Stimulated activated CD8-positive, alpha-beta memory T cell treated with anti-CD3 and anti-CD28 coated beads, Interleukin-12 subunit alpha, Interleukin-12 subunit beta, amount 100 ng/mL, for 24 hours (primary cell): Measurements from ENCODE around the gene ALG8.
"Not testable (repeated sequence)": the region's sequence is repeated elsewhere in the genome, so short reads cannot be mapped to it uniquely, and the experiment has no call there.

Experiments used
- DNase-seq: peaks from one replicate; pipeline ENCODE4 v3.0.0-alpha.2; 2020; ENCODE audit errors: extremely low read depth

ALG8 gene

DNA sequence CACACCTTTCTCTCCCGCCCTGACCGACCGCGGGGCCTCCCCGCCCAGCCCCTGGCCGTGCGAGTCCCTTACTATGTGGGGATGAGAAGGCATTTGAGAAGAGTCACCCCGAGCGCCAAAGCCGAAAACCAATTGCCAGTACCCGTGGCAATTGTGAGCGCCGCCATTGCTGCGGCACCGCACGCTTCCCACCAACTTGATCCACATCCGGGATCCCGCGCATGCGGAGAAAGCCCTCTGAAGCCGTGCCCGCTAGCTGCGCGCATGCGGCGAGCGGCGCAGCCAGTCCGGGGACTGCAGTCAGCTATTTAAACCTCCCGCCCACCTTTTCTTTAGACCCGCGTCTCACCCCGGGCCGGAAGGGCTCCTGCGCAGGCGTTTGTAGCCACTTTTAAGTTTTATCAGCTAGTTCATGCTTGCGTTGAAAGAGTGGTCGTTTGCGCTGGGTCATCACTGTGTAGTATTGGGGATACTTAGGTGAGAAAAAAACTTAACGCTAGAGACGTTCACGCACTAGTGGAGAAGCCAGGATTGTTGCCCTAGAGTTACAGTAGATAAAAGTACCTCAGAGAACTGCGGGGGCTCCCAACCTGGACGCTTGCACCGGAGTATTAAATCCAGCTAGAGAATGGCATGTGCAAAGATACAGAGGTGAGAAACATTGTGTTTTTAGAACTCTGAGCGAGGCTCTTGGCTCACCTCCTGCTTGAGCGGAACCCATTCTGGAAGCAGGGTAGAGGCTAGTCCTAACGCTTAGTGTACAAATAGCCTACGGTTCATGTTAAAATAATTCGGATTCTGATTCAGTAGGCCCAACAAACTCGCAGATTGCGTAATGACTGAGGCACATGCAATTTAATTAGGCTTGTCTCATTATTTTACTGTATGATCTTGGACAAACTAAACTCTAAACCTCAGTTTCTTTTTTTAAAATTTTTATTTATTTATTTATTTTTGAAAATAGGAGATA lies at the start of gene ALG8:
Gene ALG8, minus strand, starts transcription at position 205 of the 970 bp plus-strand sequence. Its CDS starts 38 bp downstream, at position 167.
- DNase-seq: peak; percentile 95

DNA sequence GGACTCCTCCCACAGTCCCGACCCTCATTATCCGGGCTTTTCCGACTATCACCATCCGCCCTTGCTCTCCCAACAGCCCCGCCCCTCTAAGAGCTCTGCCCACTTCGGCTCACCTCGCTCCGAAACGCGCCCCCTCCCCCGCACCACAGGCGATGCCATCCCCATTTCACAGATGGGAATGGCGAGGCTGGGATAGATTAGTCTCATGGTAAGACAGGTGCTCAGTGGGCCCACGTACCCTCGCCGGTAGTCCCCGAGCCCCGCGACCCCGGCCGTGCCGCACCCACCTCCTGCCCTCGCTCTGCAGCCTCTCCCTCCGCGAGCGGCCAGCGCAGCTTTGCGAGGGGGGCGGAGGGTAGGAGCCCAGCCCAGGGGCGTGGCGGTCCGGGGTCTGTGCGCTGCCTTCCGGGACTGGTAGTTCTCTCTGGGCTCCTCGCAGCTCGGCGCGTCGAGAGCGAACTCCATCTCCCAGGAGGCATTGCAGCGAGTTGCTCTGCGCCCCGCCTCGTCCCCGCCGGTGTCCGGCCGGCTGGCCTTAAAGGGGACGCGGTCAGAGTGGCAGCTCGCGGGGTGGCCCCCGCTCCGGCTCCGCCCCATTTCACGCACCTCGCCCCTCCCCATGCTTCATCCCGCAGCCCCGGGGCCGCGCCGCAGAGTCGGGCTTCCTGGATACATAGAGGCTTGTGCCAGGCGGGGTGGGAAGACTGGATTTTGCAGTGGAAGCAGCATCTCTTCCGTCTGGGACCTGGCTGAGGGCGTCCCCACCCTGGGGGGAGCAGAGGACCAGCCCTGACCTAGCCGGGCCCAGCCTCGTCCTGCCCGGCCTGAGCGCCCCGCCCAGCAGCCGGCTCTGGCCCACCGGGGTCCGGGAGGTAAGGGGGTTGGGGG lies 49.1 kb upstream of the ALG8 start, which contains the start of the genes KCTD21 and USP35:
Gene KCTD21, minus strand, starts transcription at position 341 of the 888 bp plus-strand sequence. CDS start 14,072 bp downstream, outside the sequence.
Gene USP35, plus strand, starts transcription at position 634 of the 888 bp plus-strand sequence. CDS start 7,327 bp downstream, outside the sequence.
- DNase-seq: peak; percentile 88

DNA sequence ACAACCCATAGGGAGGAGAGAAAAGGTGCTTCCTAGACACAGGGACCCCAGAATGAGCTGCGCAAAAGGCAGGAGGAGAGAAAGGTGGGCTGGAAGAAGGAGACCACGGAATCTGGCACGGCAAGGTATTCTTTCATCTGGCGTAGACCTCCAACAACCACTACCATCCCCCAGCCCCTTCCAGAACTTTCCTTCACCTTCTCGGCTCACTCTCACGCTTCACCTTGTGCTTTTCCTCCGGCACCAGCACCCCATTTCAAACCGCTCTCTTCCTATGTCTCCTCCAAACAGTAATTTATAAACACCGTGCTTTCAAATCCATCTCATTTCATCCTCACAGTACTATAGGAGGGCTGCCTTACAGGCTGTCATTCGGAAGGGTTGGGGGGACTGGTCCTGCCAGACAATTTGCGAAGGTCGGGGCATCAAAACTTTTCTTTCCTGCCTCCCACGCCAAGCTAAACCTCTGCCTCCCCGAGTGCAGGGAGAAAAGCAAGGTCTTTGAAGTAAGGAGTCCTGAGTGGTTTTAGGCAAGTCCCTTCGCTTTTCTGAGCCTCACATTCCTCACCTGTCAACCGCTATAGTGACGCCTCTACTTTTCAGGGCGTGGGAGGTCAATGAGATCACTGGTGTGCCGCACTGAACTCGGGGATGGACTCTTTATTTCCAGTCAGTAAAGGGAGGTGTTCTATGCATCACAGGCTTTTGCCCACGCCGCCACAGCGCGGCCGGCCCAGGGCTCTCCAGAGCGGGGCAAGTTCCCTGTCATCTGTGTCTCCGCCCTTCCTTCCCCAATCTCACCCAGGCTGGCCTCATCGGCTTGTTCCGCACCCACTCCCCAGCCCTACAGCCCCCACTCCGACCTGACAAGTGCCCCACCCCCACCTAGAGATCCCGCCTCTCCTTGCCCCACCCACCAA lies 48.2 kb upstream of the ALG8 start:
- peak; percentile 47 for DNase-seq

DNA sequence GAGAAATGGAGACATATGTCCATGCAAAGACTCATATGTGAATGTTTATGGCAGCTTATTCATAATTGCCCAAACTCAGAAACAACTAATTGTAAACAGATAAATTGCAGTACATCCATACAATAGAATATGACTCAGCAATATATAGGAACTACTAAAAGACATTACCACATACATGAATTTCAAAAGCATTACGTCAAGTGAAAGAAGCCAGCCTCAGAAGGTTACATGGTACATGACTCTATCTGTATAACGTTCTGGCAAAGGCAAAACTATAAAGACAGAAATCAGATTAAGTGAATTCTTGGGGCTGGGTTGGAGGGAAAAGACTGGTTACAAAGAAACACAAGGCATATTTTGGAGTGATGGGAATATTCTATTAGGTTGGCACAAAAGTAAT lies 41.8 kb upstream of the ALG8 start:
- no peak for DNase-seq

DNA sequence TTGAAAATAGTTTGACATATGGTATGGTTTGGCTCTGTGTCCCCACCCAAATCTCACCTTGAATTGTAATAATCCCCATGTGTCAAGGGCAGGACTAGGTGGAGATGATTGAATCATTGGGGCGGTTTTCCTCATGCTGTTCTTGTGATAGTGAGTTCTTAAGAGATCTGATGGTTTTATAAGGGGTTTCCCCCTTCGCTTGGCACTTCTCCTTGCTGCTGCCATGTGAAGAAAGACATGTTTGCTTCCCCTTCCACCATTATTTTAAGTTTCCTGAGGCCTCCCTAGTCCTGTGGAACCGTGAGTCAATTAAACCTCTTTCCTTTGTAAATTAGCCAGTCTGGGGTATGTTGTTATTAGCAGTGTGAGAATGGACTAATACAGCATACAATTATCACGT lies 41.3 kb upstream of the ALG8 start:
- DNase-seq: no peak

DNA sequence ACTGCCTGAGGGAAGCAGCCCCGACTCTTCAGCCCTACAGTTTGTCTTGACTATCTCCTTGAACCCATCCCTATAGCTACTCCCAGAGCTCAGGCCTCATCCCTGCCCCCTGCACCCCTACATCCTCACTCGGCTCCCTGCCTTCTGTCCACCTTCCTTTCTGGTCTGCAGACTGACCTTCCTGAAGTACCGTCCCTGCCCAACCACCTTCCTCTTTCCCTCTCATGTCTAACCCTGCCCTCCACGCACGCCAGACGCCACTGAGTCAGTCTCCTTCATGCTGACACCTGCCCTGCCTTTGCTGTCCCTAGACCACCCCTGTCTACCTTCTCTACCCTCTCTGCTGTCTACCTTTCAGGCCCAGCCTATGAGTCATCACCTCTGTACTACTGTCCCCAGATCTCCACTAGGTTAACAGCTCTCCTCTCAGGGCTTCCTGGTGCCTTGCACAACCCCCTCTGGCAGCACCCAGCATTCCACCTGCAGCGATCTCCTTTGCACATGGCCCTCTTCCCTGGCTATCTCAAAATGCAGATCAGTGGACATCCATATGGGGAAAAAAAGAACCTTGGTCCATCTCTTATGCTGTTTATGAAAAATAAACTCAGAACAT lies 40.1 kb upstream of the ALG8 start:
- DNase-seq: no peak

DNA sequence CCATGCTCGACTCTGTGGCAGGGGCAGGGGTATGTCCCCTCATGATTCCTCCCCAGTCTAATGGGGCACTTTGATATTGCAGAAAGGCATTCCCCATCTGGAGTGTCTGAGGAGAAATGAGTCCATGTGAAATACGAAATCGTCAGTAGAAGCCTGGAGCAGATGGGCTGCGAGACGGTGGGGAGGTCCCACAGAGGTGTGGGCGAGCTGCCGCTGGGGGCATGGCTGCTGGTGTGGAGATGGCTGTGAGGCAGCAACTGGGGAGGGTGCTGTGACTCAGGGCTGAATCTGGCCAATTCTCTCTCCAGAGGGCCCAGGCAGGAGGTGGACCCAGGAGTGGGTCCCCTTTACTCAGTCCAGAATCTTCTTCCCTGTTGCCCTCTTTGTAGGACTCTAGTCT lies 37.8 kb upstream of the ALG8 start:
- no peak for DNase-seq

DNA sequence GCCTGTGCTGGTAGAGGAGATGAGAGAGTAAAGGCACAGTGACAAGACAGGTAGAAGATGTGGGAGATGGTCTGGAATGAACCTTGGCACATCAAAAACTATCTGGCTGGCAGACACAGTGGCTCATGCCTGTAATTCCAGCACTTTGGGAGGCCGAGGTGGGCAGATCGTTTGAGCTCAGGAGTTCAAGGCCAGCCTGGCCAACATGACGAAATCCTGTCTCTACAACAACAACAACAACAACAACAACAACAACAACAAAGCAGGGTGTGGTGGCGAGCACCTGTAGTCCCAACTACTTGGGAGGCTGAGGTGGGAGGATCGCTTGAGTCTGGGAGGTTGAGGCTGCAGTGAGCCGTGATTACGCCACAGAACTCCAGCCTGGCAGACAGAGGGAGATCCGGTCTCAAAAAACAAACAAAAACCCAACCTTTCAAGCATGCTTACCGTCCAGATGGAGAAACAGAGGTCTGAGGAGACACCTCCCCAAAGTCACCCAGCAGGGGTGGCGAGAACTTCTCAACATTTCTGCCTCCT lies 37.2 kb upstream of the ALG8 start:
- no peak for DNase-seq

DNA sequence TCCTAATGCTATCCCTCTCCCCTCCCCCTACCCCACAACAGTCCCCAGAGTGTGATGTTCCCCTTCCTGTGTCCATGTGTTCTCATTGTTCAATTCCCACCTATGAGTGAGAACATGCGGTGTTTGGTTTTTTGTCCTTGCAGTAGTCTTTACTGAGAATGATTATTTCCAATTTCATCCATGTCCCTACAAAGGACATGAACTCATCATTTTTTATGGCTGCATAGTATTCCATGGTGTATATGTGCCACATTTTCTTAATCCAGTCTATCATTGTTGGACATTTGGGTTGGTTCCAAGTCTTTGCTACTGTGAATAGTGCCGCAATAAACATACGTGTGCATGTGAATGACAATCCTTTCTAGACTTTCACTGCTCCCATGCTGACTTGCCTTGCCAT lies 36.4 kb upstream of the ALG8 start:
- not testable (repeated sequence) for DNase-seq

DNA sequence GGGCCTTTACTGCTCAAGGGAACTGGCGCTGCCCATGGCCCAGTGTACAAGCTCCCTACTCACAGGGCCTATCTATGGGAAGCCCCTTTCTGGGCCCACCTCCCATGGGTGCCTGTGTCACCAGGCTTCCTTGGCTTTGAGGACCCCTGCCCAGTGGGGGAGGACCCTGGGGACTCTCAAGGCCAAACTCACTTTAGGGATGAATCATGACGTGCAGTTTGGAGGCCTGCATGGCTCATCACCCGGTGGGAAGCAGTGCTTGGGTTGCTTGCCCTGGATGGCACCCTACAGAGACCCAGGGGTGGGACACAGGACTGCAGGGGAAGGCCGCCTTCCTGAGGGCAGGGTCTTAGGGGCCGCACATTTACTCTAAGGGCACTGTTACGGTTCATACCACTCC lies 32.5 kb upstream of the ALG8 start:
- DNase-seq: no peak

DNA sequence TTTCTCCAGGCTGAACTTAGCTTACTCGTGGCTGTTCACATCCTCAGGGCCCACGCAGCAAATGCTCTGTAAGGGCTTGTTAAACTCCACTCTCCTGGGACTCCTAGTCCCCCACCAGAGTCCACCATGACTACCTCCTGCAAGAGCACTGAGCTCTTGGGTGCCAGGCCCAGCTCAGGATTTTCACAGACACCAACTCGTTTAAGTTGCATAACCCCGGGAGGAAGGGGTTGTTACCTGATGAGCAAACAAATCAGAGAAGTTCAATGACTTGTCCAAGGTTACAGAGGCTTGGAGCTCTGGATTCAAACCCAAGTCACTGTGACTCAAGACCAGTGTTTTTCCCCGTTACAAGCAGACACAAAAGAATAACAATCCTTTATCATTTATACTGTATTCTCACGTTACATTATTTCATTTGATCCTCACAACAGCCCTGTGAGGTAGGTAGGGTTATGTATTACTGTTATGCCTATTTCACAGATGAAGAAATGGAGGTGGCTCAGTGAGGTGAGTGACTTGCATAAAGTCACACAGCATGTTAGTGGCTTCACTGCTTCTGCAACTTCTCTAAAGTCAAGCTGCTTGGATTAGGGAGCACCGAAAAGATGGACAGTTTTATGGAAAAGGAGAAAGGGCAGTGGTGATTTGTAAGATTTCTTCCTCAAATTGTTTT lies 31.6 kb upstream of the ALG8 start:
- DNase-seq: no peak

DNA sequence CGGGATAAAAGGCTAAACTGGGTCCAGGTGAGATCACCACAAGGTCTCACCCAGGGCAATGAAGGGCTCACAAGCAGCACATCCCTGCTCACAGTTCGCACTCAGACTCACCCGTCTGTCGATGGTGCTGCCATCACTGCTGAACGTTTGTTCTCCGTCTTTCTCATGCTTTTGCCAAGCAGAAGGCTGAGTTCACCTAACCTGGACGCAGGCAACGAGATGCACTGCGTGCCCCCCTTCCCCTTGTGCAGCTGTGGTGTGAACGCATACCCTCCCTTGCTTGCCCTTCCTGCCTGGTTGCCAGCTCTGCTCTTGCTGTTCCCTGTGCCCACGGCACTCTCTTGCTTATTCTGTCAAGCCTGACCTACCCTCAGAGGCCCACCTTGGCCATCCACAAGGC lies 31.0 kb upstream of the ALG8 start:
- no peak for DNase-seq

DNA sequence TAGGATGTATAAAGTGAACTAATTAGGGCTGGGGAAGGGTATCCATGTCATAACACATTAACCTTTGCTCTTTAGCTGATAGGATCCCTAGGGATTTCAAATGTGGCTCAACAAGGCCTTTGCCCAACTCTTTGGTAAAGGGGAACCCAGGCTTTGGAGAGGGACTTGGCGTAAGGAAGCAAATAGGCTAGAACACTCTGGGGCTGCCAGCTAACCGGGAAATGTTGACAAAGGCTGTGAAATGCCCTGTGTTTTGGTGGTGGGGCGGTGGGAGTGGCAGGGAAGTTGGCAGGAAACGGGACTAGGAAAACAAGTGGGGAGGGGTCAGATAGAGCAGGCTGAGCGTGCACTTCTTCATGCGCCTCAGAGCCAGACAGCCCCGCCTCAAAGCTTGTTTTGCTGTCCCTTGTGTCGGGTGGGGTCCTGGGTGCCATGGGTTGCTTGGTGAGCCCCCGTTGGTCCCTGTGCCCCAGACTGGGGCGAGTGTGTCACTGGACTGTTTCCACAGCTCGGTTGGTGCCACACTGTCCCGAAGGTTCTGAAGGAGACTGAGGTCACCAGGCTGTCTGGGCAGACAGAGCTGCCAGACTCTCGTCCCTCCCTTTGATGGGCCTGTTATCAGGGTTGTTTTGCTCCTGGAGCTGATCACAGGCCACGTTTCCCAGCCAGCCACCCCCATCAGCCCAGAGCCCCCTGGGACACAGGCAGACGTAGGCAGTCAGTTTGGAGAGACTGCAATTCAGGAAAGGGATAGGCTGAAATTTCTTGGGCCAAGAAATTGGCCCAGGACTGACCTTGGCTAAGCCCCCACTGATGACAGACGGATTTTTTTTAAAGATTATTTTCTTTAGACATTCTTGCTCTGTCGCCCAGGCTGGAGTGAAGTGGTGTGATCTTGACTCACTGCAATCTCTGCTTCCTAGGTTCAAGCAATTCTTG lies 29.4 kb upstream of the ALG8 start:
- no peak for DNase-seq

DNA sequence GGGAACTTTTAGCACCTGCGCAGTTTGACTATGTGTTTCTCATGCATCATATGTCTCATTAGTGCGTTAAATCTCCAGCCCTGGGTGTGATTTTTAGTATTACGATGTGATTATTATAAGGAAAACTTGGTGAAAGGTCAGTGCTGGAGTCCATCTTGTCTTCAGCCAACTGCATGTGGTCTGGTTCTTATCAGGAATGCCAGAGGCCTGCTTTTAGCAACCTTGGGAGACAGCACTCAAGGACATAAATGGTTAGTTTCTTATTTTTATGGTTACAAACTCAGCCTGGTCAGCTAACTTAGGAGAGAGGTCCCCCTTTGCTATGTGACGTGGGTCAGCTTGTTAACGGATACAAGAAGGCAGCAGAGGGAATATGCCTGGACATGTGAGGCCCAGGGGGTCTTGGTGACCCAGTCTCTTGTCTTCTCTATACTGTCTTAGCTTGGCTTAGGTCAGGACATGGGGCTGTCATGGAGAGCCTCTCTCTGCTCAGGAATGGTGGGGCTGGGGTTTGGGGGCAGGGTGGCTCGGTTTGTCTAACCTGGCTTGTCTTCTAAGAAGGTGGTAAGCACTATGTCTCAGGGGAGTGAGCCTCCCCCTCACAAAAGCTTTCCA lies 27.5 kb upstream of the ALG8 start:
- no peak for DNase-seq

DNA sequence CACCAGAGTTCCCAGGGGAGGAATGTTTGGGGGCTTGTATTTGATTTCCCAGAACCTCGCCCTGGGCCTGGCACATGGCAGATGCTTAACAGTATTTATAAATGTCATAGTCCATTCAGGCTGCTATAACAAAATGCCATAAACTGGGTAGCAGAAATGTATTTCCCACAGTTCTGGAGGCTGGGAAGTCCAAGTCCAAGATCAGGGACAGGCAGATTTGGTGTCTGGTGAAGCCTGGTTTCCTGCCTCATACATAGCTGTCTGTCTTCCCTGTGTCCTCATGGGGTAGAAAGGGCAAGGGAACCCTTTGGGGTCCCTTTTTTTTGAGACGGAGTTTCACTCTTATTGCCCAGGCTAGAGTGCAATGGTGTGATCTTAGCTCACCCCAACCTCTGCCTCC lies 25.0 kb upstream of the ALG8 start:
- no peak for DNase-seq

DNA sequence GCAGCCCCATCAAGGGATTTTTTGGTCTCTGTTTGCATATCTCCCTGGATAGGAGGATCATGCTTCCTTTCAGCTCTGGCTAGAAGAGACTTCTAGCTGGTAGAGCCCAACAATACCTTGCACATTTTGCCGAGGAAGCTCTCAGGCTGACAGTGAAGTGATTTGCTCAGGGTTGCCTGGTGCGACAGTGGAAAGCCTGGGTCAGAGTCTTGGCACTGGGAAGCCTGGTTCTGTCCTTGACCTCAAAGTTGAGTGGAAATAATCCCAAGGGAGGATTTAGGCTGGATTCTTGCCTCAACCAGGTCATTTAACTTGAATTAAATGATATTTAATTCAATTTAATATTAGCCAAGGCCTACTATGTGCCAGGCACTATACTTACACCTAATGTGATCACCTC lies 24.4 kb upstream of the ALG8 start:
- DNase-seq: no peak

DNA sequence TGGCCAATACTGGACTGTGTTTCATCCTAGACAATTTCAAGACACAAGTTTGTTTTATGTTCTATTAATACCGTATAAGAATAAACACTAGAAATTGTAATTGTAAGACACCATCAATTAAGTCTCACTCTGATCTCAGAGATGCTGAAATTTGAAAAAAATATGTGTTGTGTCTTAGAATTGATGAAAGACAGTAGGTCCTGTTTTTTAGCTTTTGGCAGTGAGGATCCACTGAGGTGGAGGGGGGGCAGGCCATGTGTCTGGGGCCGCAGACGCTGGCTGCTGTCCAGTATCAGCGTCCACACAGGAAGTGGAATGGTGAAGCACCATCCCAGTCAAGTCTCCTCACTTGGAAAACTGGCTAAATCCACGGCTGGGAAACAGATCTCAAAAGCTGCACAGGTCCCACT lies 22.5 kb upstream of the ALG8 start:
- DNase-seq: no peak

DNA sequence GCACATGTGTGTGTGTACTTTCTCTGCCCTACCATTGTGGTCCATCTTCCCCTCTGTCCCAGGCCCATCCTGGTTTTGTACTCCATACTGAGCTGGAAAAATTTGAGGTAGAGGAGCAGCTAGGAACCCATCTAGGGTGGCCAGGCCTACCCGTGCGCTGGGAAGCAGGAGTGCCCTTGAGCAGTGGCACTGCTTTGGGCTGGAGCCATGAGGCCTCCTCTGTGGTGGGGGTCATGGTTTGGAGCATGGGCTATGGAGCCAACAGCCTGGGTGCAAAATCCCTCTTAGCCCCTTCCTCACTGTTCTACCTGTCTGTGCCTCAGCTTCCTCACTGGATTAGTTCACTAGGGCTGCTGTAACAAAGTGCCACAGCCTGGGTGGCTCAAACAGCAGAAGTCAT lies 21.9 kb upstream of the ALG8 start:
- no peak for DNase-seq
